NCI-H2081 (cell line): Measurements from ENCODE around the gene RNF166.

Experiments
- DNase-seq, 2 experiments: peaks; one replicate each; lab custom pipeline; 2025; lab: John Stamatoyannopoulos, UW

The RNF166 gene

DNA sequence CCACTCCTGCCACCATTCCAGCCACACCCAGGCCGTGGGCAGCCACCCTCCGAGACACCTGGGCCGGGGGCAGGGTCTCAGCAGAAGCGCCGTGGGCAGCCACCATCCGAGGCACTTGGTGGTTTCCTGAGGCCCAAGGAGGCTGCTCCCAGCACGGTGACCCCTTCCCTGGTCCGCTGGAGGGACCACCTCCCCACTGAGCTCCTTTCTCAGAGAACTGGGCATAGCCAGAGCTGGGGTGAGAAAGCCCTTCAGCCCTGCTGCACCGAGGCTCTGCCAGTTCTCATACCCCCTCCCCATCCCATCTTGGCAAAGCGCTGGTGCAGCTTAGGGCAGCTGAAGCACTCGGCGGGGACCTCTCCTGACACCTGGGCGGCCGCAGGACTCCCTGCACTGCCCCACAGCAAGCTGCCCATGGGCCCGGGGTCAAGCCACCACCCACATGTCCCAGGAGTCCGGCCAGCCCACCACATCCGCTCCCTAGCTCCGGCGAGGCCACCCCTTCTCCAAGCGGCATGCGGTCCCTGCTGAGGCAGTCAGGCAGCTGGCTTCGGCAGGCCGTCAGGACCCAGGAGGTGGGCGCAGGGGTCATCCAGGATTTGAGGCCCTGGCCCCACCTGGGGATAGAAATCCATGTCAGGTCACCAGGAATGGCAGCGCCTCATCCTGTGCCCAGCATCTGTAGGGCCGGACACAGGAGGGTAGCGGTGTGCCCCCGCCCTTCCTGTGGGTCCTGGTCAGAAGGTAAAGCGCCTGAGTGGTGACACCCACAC lies 54.0 kb downstream of the RNF166 start:
- DNase-seq, result no peak

DNA sequence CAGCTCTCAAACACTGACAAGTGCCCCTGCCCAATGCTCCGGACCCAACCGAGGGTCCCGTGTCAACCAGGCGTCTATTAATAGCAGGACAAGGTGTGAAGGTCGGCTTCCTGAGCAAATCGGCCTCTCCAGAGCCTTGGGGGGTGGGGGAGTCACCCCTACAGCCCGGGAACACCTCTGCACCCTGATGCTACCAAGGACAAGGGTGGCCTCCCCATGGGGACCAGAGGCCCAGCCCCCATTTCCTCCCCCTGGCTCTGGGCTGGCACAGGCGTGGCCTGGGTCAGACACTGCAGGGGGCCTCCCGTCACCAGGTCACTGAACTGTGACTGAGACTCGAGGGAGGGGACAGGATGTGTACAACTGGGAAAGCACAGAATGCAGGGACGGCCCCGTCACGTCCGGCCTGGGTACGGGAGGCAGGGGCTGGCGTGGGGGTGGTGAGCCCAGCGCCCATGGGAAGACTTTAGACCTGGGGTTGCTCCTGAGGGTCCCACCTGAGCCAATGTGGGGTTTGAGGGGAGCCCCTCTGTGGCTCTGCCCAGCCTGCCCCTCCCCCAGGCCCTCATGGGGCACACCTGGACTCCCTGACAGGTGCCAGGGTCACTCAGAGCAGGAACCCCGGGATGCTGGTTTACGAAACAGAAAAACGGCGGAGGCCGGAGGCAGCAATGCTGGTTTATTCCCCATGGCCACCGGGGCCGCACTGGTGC lies 54.8 kb downstream of the RNF166 start:
- DNase-seq, result peak; percentile 48 to 64

DNA sequence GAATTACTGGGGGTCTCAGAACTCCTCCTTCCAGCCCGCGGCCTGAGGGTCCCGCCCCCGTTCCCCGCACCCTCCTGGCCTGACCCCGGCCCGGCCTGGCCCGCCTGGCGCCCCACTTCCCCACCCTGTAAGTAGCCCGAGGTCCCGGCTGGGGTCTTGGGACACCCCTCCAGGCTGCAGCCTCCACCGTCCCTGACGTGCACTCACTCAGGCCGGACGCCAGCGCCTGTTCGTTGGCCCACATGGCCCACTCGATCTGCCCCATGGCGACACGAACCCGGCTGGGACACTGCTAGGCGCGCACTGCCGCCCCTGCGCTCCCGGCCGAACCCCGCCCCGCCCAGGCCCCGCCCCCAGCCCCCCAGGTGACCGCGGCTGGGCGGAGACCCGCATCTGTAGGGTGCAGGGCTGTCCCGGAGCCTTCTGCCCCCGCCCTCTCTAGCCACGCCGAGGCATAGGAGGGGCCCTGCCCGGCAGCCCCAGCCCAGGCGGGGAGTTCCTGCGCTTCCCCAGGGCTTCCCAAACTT lies 55.4 kb downstream of the RNF166 start, which contains the start of gene CYBA:
TSS of gene CYBA (minus strand) at position 305 of the 527 bp plus-strand sequence. CDS start at position 265, 40 bp downstream.
- peak; percentile 24 to 27 for DNase-seq

DNA sequence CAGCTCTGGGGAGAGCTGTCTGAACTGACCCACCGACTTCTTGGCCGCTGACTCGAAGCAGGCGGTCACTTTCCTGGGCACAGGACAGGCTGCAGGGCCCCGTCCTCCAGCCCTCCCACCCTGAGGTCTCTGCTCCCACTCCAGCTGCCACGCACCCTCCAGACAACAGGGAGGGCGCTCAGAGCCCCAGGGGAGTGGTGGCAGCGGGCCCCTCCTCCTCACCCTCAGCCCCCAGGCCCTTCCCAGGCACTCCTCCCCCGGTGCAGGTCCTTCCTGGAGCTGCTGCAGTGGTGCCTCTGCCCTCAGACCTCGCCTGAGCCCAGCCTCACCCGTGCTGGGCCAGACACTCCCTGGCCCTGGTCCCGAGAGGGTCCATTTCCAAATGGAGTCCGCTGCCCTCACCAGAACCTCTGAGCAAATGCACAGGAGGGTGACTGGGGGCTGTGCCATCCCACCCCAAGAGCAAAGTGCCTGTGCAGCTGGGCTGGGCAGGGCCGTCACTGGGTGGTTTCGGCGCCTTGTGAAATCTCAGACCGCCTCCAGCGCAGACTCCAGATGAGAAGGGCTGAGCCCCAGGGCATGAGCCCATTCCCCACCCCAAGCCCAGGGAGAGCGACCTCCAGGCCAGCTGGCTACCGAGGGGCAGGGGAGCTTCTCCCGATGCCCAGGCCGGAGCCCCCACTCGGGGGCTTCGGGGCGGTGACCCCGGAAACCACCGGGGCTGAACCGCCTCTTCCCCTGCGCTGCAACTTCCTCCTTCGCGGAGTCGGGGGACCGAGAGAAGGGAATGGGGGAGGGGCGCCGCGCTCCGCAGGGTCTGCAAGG lies 56.1 kb downstream of the RNF166 start:
- DNase-seq, result peak in 1 of 2 experiments; percentile 23

DNA sequence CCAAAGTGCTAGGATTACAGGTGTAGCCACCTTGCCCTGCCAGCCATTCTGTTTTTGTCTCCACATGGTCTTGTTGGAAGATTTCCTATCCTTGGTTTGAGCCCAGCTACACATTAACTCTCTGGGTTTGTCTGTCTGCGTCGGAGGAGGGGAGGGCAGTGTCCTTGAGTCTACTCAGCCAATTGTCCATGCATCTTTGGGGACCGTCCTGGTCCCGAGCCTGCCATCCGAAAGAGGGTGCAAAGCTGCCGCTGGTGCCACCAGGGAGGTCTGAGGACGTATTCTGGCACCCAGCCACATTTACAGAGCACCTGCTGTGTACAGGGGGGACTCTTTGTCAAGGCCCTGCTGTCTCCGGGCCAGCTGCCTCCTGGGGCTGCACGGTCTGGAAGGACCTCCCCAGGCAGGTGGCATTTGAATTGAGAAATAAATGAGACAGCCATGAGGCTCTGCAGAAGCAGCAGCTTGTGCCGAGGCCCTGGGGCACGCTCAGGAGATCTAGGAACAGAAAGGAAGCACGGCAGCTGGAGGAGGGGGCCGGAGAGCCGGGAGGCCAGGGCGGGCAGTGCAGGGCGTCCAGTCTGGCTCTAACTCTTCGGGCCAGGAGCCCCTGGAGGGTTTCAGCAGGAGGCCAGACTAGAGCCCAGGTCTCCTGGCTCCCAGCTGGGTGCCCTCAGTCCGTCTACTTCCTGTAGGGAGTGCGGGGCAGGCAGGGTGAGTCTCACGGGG lies 56.8 kb downstream of the RNF166 start:
- DNase-seq, result peak; percentile 63 to 84

DNA sequence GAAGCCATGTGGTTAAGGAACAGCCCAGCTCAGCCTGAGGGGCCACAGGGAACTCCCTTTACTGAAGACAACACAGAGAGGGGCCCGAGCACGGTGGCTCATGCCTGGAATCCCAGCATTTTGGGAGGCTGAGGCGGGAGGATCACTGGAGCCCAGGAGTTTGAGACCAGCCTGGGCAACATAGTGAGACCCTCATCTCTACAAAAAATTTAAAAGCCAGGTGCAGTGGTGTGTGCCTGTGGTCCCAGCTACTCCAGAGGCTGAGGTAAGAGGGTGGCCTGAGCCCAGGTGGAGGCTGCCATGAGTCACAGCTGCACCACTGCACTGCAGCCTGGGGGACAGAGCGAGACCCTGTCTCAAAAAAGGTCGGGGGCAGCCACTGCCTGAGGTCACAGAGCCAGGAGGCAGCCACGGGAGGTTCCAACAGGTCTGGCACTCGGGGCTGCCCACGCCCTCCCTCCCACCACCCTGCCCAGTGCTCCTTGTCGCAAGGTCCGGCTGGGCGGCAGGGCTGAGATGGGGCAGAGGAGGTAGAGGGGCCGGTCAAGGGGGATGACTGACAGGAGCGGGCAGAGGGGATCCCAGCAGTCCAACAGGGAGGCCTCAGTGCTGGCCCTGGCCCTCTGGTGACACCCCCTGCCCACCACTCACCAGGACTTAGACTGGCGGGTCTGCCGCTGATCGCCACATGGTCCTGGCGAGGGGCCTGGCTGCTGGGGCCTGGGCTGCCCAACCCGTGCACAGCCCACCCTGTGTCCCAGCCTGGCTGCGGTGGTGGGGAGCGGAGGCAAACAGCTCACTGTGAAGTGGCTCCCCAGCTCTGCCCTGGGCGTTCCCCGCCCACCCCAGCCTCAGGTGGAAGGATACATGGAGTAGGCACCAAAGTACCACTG lies 58.8 kb downstream of the RNF166 start:
- DNase-seq, result no peak
